Stimulated activated CD8-positive, alpha-beta memory T cell treated with anti-CD3 and anti-CD28 coated beads, Interleukin-12 subunit alpha, Interleukin-12 subunit beta, amount 100 ng/mL, for 4 hours (primary cell): ENCODE measurements around the gene M6PR.

ENCODE experiments used
- DNase-seq: peaks from one replicate; pipeline ENCODE4 v3.0.0-alpha.2; 2020; ENCODE audit warnings: low read depth

M6PR gene

GRCh38 chr12:8949342-8950220 is at the start of gene M6PR:
Gene M6PR, minus strand, starts transcription at chr12:8949645. Its CDS starts 3,241 bp downstream, at chr12:8946404.
- DNase-seq, result peak; percentile 86

- DNase-seq, result no peak
Observed at GRCh38 chr12:8996682-8997405, 47.4 kb upstream of the M6PR start.

DNA sequence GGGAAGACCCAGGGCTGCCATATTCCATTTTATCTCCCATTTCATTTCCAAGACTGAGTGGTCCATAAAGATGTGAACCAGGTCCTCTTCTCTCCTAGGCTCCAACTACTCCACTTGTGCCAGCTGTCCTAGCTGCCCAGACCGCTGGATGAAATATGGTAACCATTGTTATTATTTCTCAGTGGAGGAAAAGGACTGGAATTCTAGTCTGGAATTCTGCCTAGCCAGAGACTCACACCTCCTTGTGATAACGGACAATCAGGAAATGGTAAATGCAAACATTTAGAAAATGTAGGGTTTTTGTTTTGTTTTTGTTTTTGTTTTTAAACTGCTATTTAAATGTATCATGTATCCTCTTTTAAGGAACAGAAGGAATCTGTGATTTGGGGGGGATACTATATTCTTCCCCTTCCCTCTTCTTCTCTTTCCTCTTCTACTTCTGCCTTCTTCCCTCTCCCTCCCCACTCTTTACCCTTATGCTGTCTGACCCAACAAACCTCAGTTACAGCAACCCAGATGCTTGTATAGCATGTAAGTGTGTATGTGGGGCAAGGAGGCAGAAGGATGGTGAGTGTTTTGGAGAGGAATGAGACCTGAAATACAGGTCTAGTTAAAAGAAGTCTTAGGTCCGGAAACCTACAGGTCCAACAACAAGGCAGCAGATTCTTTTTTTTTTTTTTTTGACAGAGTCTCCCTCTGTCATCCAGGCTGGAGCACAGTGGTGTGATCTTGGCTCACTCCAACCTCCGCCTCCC is 45.8 kb upstream of the M6PR start:
- DNase-seq, result no peak

DNA sequence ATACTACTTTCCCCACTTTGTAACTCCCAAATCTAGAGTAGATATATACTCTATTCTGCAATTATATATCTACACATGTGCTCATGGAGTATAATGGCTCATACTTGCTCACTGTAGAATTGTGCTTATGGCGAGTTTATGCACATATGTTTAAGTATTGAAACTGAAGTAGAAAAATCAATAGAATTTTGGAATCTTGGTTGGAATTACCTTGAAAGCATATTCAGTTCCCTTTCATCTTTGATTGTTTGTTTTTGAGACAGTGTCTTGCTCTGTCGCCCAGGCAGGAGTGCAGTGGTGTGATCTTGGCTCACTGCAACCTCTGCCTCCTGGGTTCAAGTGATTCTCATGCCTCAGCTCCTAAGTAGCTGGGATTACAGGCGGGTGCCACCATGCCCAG is 44.4 kb upstream of the M6PR start:
- no peak for DNase-seq

DNA sequence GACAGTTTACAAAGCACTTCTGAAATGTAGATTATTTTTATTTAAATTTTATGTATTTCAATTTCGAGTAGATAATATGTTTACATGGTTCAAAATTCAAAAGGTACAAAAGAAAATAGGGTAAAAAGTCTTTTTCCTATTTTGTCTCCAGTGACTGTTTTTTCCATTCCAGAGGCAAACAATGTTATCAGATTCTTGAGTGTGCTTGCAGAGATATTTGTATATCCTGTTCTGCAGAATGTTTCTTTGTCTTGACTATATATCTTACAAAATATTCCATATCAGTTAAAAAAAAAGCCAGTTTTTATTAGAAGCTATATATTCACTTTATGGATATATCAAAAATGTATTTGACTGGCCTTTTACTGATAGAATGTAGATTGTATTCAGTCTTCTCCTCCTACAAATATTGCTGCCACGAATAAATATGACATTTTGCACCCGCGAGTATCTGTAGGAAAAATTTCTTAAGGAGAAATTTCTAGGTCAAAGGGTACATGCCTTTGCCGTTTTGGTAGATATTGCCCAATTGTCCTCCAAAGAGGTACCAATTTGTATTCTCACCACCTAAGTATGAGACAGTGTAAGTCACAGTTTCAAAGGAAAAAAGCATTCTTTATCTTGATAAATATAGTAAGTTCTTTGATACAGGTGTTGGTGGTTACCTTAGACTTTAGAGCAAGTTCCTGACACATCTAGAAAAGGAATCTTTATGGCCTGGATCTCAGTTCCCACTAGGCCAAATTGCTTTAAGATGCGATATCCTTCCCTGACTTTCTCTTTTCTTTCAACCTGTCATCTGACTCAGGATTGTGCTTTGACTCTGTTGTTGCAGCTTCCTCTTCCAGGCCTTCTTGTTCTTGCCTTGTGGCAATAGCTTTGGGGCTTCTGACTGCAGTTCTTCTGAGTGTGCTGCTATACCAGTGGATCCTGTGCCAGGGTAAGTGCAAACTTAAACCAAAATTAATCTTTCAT is 42.2 kb upstream of the M6PR start:
- DNase-seq, result no peak

DNA sequence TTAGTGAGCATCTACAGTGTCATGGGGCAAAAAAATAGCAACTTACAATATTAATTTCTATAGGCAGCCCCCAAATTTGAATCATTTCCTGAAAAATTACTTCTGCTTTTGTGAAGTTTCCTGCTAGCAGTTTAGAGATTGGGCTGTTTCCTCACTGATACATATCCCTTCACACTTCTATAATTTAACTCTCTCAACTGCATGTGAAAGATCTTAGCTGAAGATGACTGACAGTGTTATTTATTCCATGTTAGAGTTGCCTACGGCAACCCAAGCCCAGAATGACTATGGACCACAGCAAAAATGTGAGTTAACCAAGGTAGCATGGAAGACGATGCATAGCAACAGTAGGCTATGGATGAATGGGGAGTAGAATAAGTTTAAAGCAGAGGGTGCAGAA is 40.0 kb upstream of the M6PR start, which contains the start of gene KLRG1:
KLRG1 (plus strand) TSS at position 134 of the 400 bp plus-strand sequence; CDS start at position 224, 90 bp downstream.
- no peak for DNase-seq

DNA sequence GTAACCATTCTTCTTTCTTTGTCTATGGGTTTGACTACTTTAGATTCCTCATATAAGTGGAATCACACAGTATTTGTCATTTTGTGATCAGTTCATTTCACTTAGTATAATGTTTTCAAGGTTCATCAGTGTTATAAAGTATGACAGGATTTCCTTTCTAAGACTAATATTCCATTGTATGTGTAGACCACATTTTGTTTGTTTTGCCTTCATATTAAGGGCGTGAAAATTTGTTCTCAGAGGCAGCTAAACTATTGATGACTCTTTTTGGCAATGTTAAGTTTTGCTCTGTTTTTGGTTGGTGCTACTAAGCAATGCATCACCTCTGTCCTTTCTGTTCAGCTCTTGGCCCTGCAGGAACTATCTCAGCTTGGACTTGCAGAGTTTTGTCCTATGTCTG is 38.2 kb upstream of the M6PR start:
- no peak for DNase-seq

DNA sequence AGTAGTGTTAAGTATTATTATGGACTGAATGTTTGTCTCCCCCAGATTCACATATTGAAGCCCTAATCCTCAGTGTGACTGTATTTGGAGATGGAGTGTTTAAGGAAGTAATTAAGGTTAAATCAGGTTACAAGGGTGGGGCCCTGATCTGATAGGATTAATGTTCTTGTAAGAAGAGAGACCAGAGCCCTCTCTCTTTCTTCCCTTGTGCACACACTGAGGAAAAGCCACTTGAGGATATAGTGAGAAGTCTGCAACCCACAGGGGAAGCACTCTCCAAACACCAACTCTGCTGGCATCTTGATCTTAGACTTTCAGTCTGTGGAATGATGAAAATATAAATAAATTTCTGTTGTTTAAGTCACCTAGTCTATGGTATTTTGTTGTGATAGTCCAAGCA is 37.7 kb upstream of the M6PR start:
- DNase-seq, result no peak

- no peak for DNase-seq
Observed at GRCh38 chr12:8985213-8985754, 35.8 kb upstream of the M6PR start.

DNA sequence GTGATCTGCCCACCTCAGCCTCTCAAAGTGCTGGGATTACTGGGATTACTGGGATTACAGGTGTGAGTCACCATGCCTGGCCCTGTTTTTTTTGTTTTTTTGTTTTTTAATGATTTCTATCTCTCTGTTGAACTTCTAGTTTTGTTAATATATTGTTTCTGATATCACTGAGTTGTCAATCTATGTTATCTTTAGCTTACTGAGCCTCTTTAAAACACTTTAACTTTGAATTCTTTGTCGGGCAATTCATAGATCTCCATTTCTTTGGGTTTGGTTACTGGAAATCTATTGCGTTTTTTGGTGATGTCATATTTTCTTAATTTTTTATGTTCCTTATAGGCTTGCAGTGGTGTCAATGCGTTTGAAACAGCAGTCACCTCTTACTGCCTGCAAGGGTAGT is 30.7 kb upstream of the M6PR start:
- no peak for DNase-seq

GRCh38 chr12:8970432-8970831 is 21.0 kb upstream of the M6PR start:
- DNase-seq, result no peak

- no peak for DNase-seq
Observed at GRCh38 chr12:8969861-8970411, 20.5 kb upstream of the M6PR start.

DNA sequence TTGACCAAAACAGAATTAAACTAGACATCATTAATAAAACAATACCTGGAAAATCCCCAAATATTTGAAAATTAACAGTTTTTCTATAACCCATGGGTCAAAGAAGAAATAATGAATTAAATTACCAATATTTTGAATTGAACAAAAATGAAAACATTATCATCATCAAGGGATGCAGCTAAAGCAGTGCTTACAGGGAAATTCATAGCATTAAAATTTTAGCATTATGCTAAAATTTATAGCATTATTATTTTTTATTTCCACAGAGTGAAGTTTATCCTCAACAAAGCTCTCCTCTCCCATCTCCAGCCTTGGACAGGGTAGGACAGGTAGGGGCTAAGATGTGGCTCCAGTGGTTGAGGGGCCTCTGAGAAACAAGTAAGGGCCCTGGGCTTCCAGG is 19.3 kb upstream of the M6PR start:
- no peak for DNase-seq

DNA sequence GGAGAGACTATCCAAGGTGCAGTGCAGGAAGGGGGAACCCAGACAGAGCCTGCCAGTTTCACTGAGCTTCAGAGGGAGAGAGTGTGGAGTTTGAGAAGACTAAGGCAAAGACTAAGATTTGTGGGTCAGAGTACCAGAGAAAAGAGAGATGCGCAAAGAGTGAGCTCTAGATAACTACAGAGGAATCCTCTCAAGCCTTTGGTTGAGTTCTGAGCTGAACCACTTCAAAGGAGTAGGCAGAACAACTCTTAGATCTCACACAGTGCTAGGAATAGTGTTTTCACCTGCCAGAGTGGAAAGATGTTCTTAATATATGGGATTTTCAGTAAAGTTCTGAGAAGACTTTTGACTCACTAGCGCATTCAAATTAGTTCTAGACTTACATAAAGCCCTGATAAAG is 10.7 kb upstream of the M6PR start:
- DNase-seq, result no peak

- DNase-seq, result no peak
Observed at GRCh38 chr12:8958066-8958465, 8.6 kb upstream of the M6PR start.

DNA sequence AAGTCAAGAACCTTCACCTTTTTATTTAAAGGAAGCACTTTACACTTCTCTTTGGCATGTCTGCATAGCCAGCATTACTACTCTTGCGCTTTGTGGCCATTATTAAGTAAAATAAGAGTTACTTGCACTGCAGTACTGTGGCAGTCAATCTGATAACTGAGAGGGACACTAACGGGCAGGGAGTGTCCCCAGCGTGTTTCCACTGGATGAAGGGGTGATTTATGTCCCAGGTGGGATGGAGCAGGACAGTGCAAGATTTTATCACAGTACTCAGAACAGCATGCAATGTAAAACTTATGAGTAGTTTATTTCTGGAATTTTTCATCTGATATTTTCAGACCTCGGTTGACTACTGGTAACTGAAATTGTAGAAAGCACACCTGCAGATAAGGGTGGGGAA is 8.1 kb upstream of the M6PR start:
- DNase-seq, result no peak

- DNase-seq, result no peak
Observed at GRCh38 chr12:8956772-8957171, 7.3 kb upstream of the M6PR start.

DNA sequence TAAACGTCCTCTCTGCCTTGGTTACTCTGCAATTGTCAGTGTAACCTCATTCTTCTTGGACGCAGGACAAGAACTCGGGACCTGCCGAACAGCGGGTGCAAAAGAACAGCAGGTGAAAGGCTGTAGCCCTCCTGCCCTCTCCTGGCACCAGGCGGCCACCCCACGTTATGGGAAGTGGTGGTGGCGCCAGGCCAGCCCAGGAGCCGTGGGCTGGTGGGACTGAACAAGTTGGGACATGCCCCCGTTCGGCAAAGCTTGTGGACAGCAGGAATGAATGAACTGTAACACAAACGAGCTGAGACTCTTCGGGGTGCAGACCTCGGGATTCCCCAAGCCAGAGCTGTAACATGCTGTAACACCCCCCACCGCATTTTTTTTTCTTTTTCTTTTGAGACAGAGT is 6.6 kb upstream of the M6PR start:
- no peak for DNase-seq

- no peak for DNase-seq
Observed at GRCh38 chr12:8953773-8954402, 4.4 kb upstream of the M6PR start.

GRCh38 chr12:8951744-8952143 is 2.3 kb upstream of the M6PR start:
- DNase-seq, result no peak
